Muscle of back (tissue), 11 donors: ENCODE measurements around the gene CEP131. TPM values are rescaled to one million over a fixed set of nuclear protein-coding genes. Genes with fewer than 3 reads are reported as not detected.
"Not testable (repeated sequence)": the region's sequence is repeated elsewhere in the genome, so short reads cannot be mapped to it uniquely, and the experiment has no call there.

Source experiments
- DNase-seq, 3 donors: peaks; one replicate each; pipeline versions ENCODE4 v3.0.0 to v3.0.0-alpha.2; 2013
- polyA plus RNA-seq, 10 donors: library from polyadenylated mRNA; unstranded; fragments of 120-200 nt; gene quantifications; one replicate each; pipeline ENCODE4 v1.2.1, GENCODE V29; 2013; ENCODE audit not compliant: insufficient read length in 10 of 10

The CEP131 gene
- polyA plus RNA-seq, 10 donors: 7.1 to 14.4 (median 9.2) TPM

DNA sequence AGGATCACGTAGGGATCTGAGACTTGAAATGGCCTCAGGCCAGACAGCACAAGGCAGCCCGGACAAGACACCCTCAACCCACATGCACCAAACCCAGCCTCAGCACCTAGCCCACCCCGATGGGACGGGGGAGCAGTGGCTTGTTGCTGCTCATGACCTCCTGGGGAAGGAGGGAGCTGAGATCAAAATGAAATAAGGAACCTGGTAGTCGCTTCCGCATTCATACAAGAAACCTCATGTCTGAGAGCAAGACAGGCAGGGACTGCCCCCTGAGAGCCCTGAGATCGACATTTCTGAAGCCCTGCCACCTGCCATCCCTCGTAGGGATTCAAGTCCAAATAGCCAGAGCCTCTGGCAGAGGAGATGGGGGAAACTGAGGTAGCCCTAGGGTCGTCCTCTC, 5.7 kb upstream of the CEP131 start:
- DNase-seq: no peak

DNA sequence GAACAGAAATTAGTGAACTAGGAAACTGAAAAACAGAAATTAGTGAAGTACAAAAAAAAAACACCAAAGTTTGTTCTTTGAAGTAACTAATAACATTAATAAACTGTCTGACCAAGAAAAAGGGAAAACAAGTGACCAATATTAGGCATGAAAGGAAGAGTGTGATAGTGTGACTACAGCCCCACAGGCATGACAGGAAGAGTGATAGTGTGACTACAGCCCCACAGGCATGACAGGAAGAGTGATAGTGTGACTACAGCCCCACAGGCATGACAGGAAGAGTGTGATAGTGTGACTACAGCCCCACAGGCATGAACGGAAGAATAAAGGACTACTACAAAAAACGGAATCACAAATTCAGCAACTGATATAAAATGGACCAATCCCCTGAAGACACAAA, 4.9 kb upstream of the CEP131 start:
- DNase-seq: not testable (repeated sequence)

DNA sequence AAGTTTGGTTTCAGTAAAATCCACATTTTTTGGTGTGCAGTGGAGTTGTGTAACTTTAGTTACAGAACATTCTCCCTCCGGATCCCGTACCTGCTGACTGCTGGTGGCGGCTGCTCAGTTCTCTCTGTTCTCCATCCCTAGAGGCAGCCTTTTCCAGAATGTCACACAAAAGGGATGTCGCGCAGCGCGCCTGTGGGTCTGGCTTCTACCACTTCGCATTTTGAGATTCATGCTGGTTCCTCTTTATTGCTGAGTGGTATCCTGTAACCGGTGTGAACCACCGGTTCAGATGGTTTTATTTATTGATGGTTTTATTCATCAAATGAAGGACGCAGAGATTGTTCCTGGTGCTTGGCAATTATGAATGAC, 981 bp upstream of the CEP131 start:
- DNase-seq: no peak

GRCh38 chr17:81222620-81222905, 202 bp downstream of the CEP131 start:
- no peak for DNase-seq

DNA sequence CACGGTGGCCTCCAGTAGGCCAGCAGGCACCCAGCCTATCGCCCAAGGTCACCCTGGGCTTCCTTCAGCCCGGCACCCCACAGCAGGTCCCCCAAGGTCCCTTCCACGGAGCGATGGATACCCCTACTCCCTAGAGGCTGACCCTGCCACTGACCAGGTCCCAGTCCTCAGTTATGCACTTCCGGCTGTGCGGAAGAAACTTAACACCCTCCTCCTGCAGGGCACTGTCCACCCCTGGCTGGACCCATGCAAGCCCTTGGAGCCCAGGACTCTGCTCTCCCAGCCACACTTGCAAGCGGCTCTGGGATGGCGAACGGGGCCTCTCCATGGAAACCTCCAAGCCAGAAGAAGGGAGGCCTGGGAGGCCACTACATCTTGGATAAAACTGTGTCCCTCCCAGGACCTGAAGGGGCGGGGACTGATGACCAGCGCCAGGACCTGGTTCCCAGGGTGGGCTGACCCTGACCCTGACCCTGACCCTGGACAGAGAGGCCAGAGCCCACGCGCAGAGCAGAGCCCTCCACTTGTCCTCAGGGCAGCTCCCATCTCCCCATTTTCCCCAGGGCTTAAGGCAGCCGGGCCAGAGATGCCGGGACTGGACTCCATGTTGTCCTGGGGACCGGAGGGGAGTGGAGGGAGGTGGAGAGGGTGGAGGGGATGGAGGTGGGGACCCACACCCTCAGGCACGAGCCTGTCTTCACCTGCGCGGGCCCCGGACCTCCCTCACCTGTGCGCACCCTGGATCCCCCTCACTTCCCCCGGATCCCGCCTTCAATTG, 734 bp downstream of the CEP131 start:
- no peak for DNase-seq

DNA sequence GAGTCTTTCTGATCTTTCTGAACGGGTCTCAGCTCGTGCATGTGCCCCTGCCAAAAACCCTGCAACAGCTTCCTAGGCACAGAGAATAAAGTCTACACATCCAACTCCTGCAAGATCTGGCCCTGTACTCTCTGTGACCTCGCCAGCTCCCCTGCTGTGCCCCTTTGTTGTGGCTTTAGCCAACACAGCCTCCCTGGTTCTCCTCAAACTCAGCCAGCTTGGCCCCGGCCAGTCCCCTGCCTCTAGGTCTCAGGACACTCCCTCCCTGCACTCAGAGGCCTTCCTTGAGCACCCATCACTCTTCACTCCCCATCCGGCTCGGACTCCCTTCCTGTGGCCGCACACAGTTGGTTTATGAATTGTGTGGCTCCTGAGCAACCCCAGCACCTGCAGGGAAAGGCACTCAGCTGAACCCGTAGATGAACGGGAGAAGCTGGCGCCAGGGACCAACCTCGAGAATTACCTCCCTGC, 1.4 kb downstream of the CEP131 start:
- no peak for DNase-seq

GRCh38 chr17:81219476-81220180, 3.1 kb downstream of the CEP131 start:
- DNase-seq: no peak

DNA sequence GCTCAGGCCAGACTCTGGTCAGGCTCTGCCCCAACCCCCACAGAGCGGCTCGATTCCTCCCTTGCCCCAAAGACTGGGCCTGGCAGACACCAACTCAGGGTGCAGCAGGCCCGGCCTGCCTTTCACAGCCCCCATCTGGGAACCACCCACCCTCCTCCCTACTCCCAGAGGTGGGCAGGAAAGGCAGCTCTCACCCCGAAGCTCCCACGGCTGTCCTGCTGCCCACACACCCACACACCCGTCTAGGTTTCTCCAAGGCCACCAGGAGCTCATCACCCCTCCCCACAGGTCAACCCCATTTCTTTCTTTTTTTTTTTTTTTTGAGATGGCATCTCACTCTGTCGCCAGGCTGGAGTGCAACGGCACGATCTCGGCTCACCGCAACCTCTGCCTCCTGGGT, 3.8 kb downstream of the CEP131 start:
- DNase-seq: no peak

DNA sequence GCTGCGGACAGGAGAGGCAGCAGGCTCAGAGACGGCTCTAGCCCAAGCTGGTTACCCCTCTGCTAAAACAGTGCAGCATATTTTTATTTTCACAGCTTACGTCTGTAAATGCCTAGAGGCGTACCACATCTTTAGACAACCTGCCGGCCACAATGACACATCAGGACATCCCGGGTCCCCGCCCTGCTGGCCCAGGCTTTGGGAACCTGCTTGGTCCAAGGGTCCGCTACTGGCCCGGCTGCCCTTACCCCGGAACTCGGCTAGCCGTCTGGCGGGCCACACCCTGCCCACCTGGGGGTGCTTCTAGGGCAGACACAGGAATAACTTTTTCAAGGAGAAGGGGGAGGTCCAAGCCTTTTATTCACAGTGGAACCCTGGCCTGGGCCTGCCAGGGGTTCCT, 4.3 kb downstream of the CEP131 start:
- no peak for DNase-seq

GRCh38 chr17:81217491-81217890, 5.3 kb downstream of the CEP131 start:
- peak in 1 of 3 donors; percentile 30 for DNase-seq

DNA sequence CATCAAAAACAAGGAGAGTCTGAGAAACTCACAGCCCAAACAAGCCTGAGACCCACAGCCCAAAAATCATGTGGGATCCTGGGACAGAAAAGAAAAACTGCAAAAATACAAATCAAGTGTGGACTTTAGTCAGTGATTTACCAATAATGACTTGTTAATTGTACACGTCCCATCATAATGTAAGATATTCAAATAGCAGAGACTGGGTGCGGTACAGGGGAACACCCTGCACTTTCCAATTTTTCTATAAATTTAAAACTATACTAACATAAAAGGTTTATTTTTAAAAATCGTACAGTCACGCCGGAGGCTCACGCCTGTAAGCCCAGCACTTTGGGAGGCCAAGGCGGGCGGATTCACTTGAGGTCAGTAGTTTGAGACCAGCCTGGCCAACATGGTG, 8.8 kb downstream of the CEP131 start:
- no peak for DNase-seq

DNA sequence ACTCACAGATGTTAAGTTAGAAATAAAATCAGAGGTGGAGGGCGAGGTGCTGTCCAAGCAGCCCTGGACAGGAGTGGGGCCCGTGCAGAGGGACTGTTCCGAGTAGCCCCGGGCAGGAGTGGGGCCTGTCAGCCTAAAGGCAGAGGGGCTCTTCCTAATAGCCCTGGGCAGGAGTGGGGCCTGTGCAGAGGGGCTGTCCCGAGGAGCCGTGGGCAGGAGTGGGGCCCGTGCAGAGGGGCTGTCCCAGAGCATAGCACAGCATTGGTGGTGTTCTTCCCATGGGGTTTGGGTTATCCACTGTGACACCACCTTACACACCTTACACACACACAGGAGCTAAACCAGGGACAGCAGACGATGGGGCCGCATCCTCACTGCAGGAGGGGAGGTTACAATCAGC, 10.4 kb downstream of the CEP131 start:
- no peak for DNase-seq

DNA sequence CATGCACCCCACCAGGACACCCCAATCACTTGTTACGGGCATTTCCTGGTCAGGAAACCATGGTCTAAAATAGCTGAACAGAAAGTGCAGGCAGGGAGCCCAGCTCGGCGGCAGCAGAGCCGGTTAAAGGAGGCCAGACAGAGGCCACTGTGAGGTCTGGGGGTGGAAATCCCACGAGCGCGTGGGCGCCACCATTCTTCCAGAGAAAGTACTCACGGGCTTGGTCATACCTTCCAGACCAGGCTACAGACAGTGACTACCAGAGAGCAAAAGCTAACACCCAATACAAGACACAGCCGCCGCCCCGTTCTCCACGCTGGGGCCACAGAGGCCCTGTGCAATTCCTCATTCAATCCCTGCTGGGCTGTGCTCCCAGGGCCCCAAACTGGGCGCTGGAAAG, 11.9 kb downstream of the CEP131 start:
- no peak for DNase-seq

DNA sequence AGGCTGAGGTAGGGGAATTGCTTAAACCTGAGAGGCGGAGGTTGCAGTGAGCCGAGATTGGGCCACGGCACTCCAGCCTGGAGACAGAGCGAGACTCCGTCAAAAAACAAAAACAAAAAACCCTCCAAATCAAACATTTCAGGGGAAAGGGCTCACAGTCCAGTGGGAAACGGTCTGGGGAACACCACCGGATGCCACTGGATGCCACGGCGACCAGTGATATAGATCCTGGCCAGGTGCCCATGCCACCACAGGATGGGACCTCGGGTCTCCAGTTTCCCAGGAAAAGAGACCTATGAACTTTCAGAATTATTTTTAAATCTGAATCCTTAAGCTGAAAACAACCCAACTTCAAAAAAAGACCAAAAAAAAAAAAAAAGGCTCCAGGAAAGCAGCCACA, 12.3 kb downstream of the CEP131 start:
- no peak for DNase-seq

DNA sequence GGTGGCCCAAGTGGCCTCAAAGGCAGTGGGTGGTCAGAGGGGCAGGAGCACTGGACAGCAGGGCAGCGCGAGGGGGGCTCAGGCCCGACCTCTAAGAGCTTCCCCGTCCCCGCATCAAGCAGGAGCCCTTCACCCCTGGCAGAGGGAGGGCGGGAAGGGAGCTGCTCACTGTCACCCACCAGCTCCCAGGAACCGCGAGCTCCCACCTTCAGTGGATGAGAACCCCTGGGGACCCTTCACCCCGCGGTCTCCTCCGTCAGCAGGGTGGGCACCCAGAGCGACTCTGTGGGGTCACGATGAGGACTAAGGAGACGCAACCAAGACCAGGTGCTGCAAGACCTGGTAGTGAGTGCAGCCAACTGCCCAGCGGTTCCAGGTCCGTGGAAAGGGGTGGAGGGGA, 13.6 kb downstream of the CEP131 start:
- no peak for DNase-seq

- DNase-seq: no peak
Measured at GRCh38 chr17:81208651-81209050, 14.1 kb downstream of the CEP131 start.

DNA sequence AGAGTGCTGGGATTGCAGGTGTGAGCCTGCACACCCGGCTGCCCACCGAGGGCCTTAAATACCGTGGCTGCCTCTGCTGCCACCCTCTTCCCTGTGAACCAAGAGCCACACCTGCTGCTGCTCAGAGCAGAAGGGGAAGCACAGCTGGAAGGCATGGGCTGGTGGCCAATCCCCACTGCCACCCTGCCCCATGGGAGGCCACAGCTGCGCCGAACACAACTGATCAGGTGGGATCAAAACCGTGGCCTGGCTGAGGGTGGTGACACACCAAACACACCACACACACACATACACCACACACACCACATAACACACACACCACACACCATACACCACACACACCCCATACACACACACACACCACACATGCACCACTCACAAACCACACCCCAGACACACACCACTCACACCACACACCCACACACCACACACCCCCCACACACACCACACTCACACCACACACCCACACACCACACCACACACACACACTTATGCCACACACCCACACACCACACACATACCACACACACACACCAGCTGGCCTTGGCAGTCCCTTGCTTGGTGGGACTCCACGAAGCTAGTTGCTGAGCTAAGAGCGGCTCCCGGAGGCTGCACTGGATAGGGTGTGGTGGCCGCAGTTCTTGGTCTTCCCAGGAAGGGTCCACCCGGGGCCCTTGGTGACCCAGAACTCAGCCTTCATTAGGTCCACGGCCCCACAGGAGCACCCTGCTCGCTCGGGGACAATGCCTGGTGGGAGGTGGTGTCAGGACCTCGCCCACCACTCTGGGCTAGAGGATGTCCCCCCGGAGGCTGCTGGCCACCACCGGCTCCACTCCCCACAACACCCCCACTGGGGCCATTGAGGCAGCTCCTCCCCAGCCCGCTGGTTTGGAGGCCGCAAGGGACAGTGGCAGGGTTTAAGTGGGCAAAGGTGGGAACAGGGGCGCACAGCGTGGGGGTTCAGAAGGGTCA, 14.9 kb downstream of the CEP131 start:
- DNase-seq: peak in 1 of 3 donors; percentile 10

GRCh38 chr17:81206657-81207056, 16.1 kb downstream of the CEP131 start:
- DNase-seq: no peak

GRCh38 chr17:81206166-81206565, 16.6 kb downstream of the CEP131 start:
- DNase-seq: no peak

GRCh38 chr17:81204578-81204977, 18.2 kb downstream of the CEP131 start:
- DNase-seq: no peak

- no peak for DNase-seq
Measured at GRCh38 chr17:81203136-81203535, 19.6 kb downstream of the CEP131 start.

GRCh38 chr17:81202318-81202717, 20.4 kb downstream of the CEP131 start:
- DNase-seq: no peak
